CD4-positive, alpha-beta T cell (primary cell): ENCODE results near the gene MMP28. TPM values are rescaled to one million over a fixed set of nuclear protein-coding genes. Genes with fewer than 3 reads are reported as not detected.

Source experiments
- ATAC-seq: fragments of 200-7000 bp; cut with Tn5 transposase; one replicate; pipeline ENCODE4 v1.10.0; 2022; ENCODE audit warnings: mild to moderate bottlenecking; ENCODE audit not compliant: poor library complexity
- CTCF ChIA-PET: fragments of 350-600 bp; sonication (Branson Sonifier 250); formaldehyde crosslinking; loops from one replicate; lab custom pipeline; 2021; ENCODE audit warnings: antibody characterized with exemption, inconsistent platforms; lab: Charles Lee
- POLR2A ChIA-PET: fragments of 350-600 bp; sonication (Branson Sonifier 250); formaldehyde crosslinking; loops from one replicate; lab custom pipeline; 2021; ENCODE audit warnings: antibody characterized with exemption, inconsistent platforms; lab: Charles Lee
- DNase-seq, 14 experiments: peaks; one replicate each; pipeline ENCODE4 v3.0.0-alpha.2; 2013 to 2020; ENCODE audit warnings: mixed read lengths in 2 of 14
- H3K27ac ChIP-seq, 2 donors: one replicate each; pipeline versions ENCODE4 v1.5.1 to v1.7.0; 2013; ENCODE audit warnings: low read length in 2 of 2, low read depth in 1 of 2, mild to moderate bottlenecking in 1 of 2
- H3K27me3 ChIP-seq, 2 experiments: 1 replicate in 1 of 2; 2 replicates in 1 of 2; pipeline versions ENCODE4 v1.6.1 to v1.7.0; 2013; ENCODE audit warnings: low read length in 2 of 2, control low read depth in 1 of 2, mild to moderate bottlenecking in 1 of 2, moderate library complexity in 1 of 2; ENCODE audit not compliant: insufficient read depth in 2 of 2, control insufficient read depth in 1 of 2
- H3K36me3 ChIP-seq: one replicate; pipeline ENCODE4 v1.6.1; 2013; ENCODE audit warnings: low read length, control low read depth; ENCODE audit not compliant: insufficient read depth
- H3K4me1 ChIP-seq: one replicate; pipeline ENCODE4 v1.6.1; 2013; ENCODE audit warnings: low read length, control low read depth; ENCODE audit not compliant: insufficient read depth
- H3K4me3 ChIP-seq: one replicate; pipeline ENCODE4 v1.5.1; 2013; ENCODE audit warnings: mild to moderate bottlenecking, low read length, moderate library complexity
- H3K9me3 ChIP-seq, 2 experiments: 1 replicate in 1 of 2; 2 replicates in 1 of 2; pipeline versions ENCODE4 v1.6.1 to v1.7.0; 2013; ENCODE audit warnings: low read length in 2 of 2, mild to moderate bottlenecking in 2 of 2, control low read depth in 1 of 2, moderate library complexity in 1 of 2; ENCODE audit not compliant: control insufficient read depth in 1 of 2, insufficient read depth in 1 of 2
- H3K27ac Mint-ChIP-seq: one replicate; pipeline ENCODE4 v1.8.0; 2020; ENCODE audit warnings: mixed read lengths
- H3K27me3 Mint-ChIP-seq: one replicate; pipeline ENCODE4 v1.8.0; 2021; ENCODE audit warnings: mixed read lengths
- H3K36me3 Mint-ChIP-seq: one replicate; pipeline ENCODE4 v1.8.0; 2021; ENCODE audit warnings: low read depth, mixed read lengths
- H3K4me1 Mint-ChIP-seq: one replicate; pipeline ENCODE4 v1.8.0; 2021; ENCODE audit warnings: low read depth, mixed read lengths
- H3K4me3 Mint-ChIP-seq: one replicate; pipeline ENCODE4 v1.8.0; 2020; ENCODE audit warnings: mild to moderate bottlenecking, mixed read lengths
- H3K9me3 Mint-ChIP-seq: one replicate; pipeline ENCODE4 v1.8.0; 2020; ENCODE audit warnings: mixed read lengths
- intact Hi-C, 2 experiments: fragments of 100-400 bp; cut with DNase I in 1 of 2; cut with micrococcal nuclease in 1 of 2; formaldehyde crosslinking; loops; one replicate each; pipeline versions ENCODE4 v1.15.1 to v1.9.0; 2023 to 2025; cut with DNase I, micrococcal nuclease
- total RNA-seq, 174 experiments: library from RNA in 2 of 174; stranded (reverse) in 2 of 174; gene quantifications; one replicate each; pipeline ENCODE4 v1.2.3 and lab custom pipeline; 2021 to 2026
- TF ChIP-seq, protein P1 (sequence below): fragments of 200-600 bp; IDR thresholded peaks from one replicate; pipeline ENCODE4 v1.8.0; 2022; ENCODE audit warnings: antibody characterized with exemption, mild to moderate bottlenecking

Gene MMP28
- total RNA-seq, 2 experiments from 2014 or later = 6.7 to 9.9 TPM

DNA sequence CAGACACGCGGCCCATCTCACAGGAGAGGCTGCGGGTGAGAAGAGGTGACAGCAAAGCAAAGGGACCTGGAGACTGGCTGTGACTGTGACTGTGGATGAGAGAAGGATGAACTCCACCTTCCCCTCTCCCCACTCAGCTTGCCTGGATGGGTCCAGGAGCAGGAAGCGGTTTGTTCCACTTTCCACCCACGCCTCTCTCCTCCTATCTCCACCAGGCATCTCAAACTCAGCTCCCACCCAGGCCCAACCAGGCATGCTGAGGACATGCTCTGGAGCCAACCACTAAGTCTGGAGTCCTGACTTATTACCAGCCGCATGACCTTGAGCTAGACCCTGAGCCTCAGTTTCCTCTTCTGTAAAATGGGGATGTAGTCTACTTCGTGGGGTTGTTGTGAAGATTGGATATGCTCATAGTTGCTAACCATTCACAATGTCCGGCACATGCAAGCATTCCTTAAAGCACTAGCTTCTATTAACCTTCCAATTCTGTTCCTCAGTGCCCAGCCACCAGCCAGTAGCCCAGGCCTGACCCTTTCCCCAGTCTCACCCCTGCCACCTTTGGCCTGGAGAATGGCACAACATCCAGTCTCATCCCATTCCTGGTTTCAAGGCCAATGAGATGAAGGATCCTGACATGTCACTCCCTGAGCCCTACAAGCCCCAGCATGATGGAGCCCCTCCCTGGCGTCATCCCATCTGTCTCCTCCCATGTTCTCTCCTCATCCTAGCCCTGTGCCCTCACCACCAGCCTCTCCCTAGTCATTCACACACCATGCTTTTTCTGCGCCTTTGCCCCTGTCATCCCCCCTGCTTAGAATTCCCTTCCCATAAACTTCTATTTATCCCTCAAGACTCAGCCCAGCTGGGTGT lies 44.7 kb downstream of the MMP28 start:
- peaks cover 0 to 7% of the 10 kb centered on the region in 2 experiments for H3K9me3 ChIP-seq
- Mint-ChIP-seq H3K9me3 (no peaks in the 10 kb centered on the region), H3K4me1 (peaks cover 4% of the 10 kb centered on the region), H3K4me3 (no peak overlapping the region), H3K36me3 (no peaks in the 10 kb centered on the region), H3K27ac (no peak overlapping the region), H3K27me3 (peaks cover 50% of the 10 kb centered on the region)
- no peak overlapping the region for H3K4me3 ChIP-seq
- H3K27me3 ChIP-seq = peaks cover 32 to 39% of the 10 kb centered on the region in 2 experiments
- no peak overlapping the region for H3K27ac ChIP-seq
- no peak for DNase-seq
- no peak for ATAC-seq
- ChIA-PET CTCF (no interaction called here), POLR2A (no interaction called here)
- no peaks in the 10 kb centered on the region for H3K36me3 ChIP-seq
- peaks cover 17% of the 10 kb centered on the region for H3K4me1 ChIP-seq
- intact Hi-C loops = no loop called here
- TF ChIP-seq, protein P1, sequence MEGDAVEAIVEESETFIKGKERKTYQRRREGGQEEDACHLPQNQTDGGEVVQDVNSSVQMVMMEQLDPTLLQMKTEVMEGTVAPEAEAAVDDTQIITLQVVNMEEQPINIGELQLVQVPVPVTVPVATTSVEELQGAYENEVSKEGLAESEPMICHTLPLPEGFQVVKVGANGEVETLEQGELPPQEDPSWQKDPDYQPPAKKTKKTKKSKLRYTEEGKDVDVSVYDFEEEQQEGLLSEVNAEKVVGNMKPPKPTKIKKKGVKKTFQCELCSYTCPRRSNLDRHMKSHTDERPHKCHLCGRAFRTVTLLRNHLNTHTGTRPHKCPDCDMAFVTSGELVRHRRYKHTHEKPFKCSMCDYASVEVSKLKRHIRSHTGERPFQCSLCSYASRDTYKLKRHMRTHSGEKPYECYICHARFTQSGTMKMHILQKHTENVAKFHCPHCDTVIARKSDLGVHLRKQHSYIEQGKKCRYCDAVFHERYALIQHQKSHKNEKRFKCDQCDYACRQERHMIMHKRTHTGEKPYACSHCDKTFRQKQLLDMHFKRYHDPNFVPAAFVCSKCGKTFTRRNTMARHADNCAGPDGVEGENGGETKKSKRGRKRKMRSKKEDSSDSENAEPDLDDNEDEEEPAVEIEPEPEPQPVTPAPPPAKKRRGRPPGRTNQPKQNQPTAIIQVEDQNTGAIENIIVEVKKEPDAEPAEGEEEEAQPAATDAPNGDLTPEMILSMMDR = no peak

DNA sequence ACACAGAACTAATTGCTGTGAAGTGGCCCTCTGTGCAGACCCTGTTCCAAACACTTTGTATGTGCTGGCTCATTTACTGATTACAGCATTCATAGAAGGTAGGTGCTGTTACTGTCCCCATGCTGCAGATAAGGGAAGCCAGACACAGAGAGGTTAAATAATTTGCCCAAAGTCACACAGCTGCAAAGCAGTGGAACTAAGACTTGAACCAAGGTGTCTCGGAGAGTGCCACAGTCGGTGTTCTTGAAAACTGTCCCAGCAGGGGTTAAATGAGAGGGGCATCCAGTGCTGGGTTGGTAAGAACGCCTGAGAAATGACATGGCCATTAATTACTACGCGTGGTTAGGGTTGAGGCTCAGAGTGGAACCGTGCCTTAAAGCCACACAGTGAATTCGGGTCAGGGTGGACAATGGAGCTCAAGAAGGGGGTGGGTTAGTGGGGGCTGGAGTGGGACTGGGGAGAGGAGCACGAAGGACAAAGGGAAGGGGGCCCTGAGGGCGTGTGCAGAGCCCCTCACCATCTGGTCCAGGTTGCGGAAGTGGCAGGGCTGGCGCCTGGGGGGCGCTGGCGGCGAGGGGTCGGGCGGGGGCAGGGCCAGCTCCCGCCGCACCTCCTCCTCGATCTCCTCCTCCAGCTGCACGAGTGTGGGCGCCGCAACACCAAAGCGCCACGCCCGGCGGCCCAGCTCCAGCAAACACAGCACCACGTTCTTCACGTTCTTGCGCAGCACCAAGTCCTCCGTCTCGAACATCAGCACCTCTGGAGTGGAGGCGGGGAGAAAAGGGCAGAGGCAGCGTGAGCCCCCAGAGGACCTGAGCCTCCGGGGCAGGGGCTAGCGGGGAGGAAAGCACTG lies 45.7 kb downstream of the MMP28 start:
- TF ChIP-seq, protein P1 = no peak
- DNase-seq (no peak), ATAC-seq (no peak)
- Mint-ChIP-seq H3K4me3 (no peak overlapping the region), H3K4me1 (peaks cover 4% of the 10 kb centered on the region), H3K27me3 (peaks cover 51% of the 10 kb centered on the region), H3K36me3 (no peaks in the 10 kb centered on the region), H3K27ac (no peak overlapping the region), H3K9me3 (no peaks in the 10 kb centered on the region)
- Histone ChIP-seq H3K4me1 (peaks cover 17% of the 10 kb centered on the region), H3K27me3 (peaks cover 34 to 39% of the 10 kb centered on the region in 2 experiments), H3K9me3 (peaks cover 0 to 7% of the 10 kb centered on the region in 2 experiments), H3K27ac (no peak overlapping the region), H3K36me3 (no peaks in the 10 kb centered on the region), H3K4me3 (no peak overlapping the region)
- CTCF ChIA-PET = no interaction called here
- POLR2A ChIA-PET = no interaction called here
- intact Hi-C loops = loop anchor here (5.0 to 10.0 kb wide), 6 partner anchors 192 to 1207 kb away; partner anchors contain the start of genes SLFN12L (in 1 of the 2) and SLFN5 (in 1 of the 2)

DNA sequence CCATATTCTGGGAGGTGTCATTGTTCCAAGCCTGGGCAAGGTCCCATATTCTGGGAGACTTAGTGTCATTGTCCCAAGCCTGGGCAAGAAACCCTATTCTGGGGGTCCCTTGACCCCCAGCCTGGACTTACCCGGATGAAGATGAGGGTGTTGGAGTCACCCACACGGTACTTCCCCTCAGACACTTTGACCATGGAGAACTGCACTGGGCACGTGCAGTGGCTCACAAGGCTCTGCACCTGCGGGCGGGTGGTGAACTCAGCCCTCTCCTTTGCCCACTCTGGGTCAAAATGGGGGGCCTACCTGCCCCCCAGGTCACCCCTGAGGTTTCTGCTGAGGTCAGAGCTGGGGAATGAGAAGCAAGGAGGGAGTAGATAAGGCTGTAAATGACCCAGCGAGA lies 46.5 kb downstream of the MMP28 start:
- peaks cover 34 to 39% of the 10 kb centered on the region in 2 experiments for H3K27me3 ChIP-seq
- ATAC-seq = no peak
- intact Hi-C loops = loop anchor here (5.0 to 10.0 kb wide), 6 partner anchors 192 to 1207 kb away; partner anchors contain the start of genes SLFN12L (in 1 of the 2) and SLFN5 (in 1 of the 2)
- DNase-seq = no peak
- ChIA-PET POLR2A (no interaction called here), CTCF (no interaction called here)
- peaks cover 4% of the 10 kb centered on the region for H3K4me1 Mint-ChIP-seq
- H3K36me3 Mint-ChIP-seq = no peaks in the 10 kb centered on the region
- no peak overlapping the region for H3K4me3 Mint-ChIP-seq
- H3K9me3 Mint-ChIP-seq = no peaks in the 10 kb centered on the region
- peaks cover 0 to 9% of the 10 kb centered on the region in 2 experiments for H3K9me3 ChIP-seq
- H3K4me1 ChIP-seq = peaks cover 17% of the 10 kb centered on the region
- no peak overlapping the region for H3K27ac ChIP-seq
- peaks cover 57% of the 10 kb centered on the region for H3K27me3 Mint-ChIP-seq
- TF ChIP-seq, protein P1 = no peak
- no peaks in the 10 kb centered on the region for H3K36me3 ChIP-seq
- no peak overlapping the region for H3K27ac Mint-ChIP-seq
- no peak overlapping the region for H3K4me3 ChIP-seq
